Left ventricle myocardium inferior (tissue), 1 donor: ENCODE measurements around the gene CALHM3. TPM values are rescaled to one million over a fixed set of nuclear protein-coding genes. Genes with fewer than 3 reads are reported as not detected.

ENCODE experiments used
- DNase-seq: peaks from one replicate; pipeline ENCODE4 v3.0.0-alpha.2; 2020
- H3K27ac ChIP-seq: fragments of 200-600 bp; replicated peaks from 2 replicates; pipeline ENCODE4 v1.8.0; 2021
- H3K27me3 ChIP-seq: fragments of 200-600 bp; 2 replicates; pipeline ENCODE4 v1.8.0; 2021; ENCODE audit warnings: low read depth
- H3K36me3 ChIP-seq: fragments of 200-600 bp; 2 replicates; pipeline ENCODE4 v1.8.0; 2021
- H3K4me1 ChIP-seq: fragments of 200-600 bp; 2 replicates; pipeline ENCODE4 v1.8.0; 2021
- H3K4me3 ChIP-seq: fragments of 200-600 bp; 2 replicates; pipeline ENCODE4 v1.8.0; 2021; ENCODE audit warnings: mild to moderate bottlenecking, moderate library complexity
- H3K9me3 ChIP-seq: fragments of 200-600 bp; replicated peaks from 2 replicates; pipeline ENCODE4 v1.8.0; 2021
- CTCF ChIP-seq: fragments of 200-600 bp; IDR thresholded peaks from 2 replicates; pipeline ENCODE4 v1.8.0; 2021; ENCODE audit warnings: antibody characterized with exemption, mild to moderate bottlenecking, borderline replicate concordance
- intact Hi-C: fragments of 100-400 bp; cut with micrococcal nuclease; formaldehyde crosslinking; loops from one replicate; pipeline ENCODE4 v1.11.0; 2022
- total RNA-seq: library from RNA; stranded (reverse); fragmentation: NEBNext Ultra II Directional; extraction: Animal tissue kit (Norgen Biotek cat#: 25700); gene quantifications from one replicate; pipeline ENCODE4 v1.2.1, GENCODE V29; 2021
- donor health status: DM: no; HTN: yes; CAD: no; lungs with severe emphysema.

CALHM3 gene
- total RNA-seq, 1 donor from 2014 or later: not detected

- H3K27me3 ChIP-seq: no peaks in the 10 kb centered on the region
These were observed 38.4 kb upstream of the CALHM3 start for GRCh38 chr10:103517234-103518085.

GRCh38 chr10:103514244-103514643, 35.2 kb upstream of the CALHM3 start:
- Histone ChIP-seq H3K4me3 (no peak overlapping the region), H3K4me1 (peaks cover 15% of the 10 kb centered on the region), H3K36me3 (no peaks in the 10 kb centered on the region), H3K9me3 (no peaks in the 10 kb centered on the region), H3K27me3 (no peaks in the 10 kb centered on the region), H3K27ac (no peak overlapping the region)
- intact Hi-C loops: no loop called here
- DNase-seq: no peak
- no peak for TF ChIP-seq CTCF

More at GRCh38 chr10:103517234-103518085, 38.4 kb upstream of the CALHM3 start:
- DNase-seq: no peak
- Histone ChIP-seq H3K9me3 (no peaks in the 10 kb centered on the region), H3K4me1 (peaks cover 15% of the 10 kb centered on the region), H3K27ac (no peak overlapping the region), H3K4me3 (no peak overlapping the region), H3K36me3 (no peaks in the 10 kb centered on the region)
- intact Hi-C loops: no loop called here
- TF ChIP-seq CTCF: no peak

- no peaks in the 10 kb centered on the region for H3K27me3 ChIP-seq
- no peak for DNase-seq
- no peak overlapping the region for H3K27ac ChIP-seq
- TF ChIP-seq CTCF: no peak
- H3K4me1 ChIP-seq: peaks cover 15% of the 10 kb centered on the region
- intact Hi-C loops: no loop called here
- H3K36me3 ChIP-seq: no peaks in the 10 kb centered on the region
- no peaks in the 10 kb centered on the region for H3K9me3 ChIP-seq
- no peak overlapping the region for H3K4me3 ChIP-seq
These were observed 34.5 kb upstream of the CALHM3 start for GRCh38 chr10:103513380-103514060.

- no peaks in the 10 kb centered on the region for H3K9me3 ChIP-seq
- TF ChIP-seq CTCF: no peak
- no peak overlapping the region for H3K27ac ChIP-seq
- no peak overlapping the region for H3K4me3 ChIP-seq
- H3K36me3 ChIP-seq: no peaks in the 10 kb centered on the region
- no peak for DNase-seq
- intact Hi-C loops: no loop called here
- H3K27me3 ChIP-seq: no peaks in the 10 kb centered on the region
- peaks cover 15% of the 10 kb centered on the region for H3K4me1 ChIP-seq
These were observed 33.7 kb upstream of the CALHM3 start for GRCh38 chr10:103512591-103513379.

GRCh38 chr10:103512166-103512565, 33.1 kb upstream of the CALHM3 start:
- no peaks in the 10 kb centered on the region for H3K9me3 ChIP-seq
- intact Hi-C loops: no loop called here
- H3K27ac ChIP-seq: no peak overlapping the region
- H3K4me3 ChIP-seq: no peak overlapping the region
- no peaks in the 10 kb centered on the region for H3K36me3 ChIP-seq
- H3K27me3 ChIP-seq: no peaks in the 10 kb centered on the region
- no peak for DNase-seq
- no peak for TF ChIP-seq CTCF
- peaks cover 15% of the 10 kb centered on the region for H3K4me1 ChIP-seq
